GM18505 (cell line): ENCODE results near the gene ALOX5.
A peak's percentile ranks its signal among the peaks of the same experiment; 100 is the strongest.
"Not testable (repeated sequence)": the region's sequence is repeated elsewhere in the genome, so short reads cannot be mapped to it uniquely, and the experiment has no call there.

Experiments used
- ATAC-seq: cut with Tn5 transposase; IDR thresholded peaks from one replicate; pipeline ENCODE4 v1.9.1; 2021; ENCODE audit not compliant: unreplicated experiment
- POLR2A ChIP-seq: IDR thresholded peaks from 4 replicates; pipeline ENCODE4 v1.6.1; 2011; ENCODE audit warnings: borderline replicate concordance; ENCODE audit not compliant: insufficient read depth, insufficient read length; ENCODE audit errors: extremely low read depth

The ALOX5 gene

DNA sequence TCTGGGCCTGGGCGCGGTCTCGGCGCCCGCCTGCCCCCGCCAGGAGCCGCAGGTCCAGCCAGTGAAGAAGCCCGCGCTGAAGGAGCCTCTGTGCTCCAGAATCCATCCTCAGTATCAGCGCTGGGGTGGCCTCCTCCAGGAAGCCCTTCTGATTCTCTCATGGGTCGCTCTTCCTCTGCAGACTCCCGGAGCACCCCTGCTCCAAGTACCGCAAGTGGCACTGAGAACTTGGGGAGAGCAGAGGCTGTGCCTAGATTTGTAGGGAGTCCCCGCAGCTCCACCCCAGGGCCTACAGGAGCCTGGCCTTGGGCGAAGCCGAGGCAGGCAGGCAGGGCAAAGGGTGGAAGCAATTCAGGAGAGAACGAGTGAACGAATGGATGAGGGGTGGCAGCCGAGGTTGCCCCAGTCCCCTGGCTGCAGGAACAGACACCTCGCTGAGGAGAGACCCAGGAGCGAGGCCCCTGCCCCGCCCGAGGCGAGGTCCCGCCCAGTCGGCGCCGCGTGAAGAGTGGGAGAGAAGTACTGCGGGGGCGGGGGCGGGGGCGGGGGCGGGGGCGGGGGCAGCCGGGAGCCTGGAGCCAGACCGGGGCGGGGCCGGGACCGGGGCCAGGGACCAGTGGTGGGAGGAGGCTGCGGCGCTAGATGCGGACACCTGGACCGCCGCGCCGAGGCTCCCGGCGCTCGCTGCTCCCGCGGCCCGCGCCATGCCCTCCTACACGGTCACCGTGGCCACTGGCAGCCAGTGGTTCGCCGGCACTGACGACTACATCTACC, at the start of gene ALOX5:
Gene ALOX5, plus strand, starts transcription at position 641 of the 774 bp plus-strand sequence. Its CDS starts 64 bp downstream, at position 705.
- peak; percentile 70 for TF ChIP-seq POLR2A
- peak; percentile 51 for ATAC-seq

- ATAC-seq: no peak
- no peak for TF ChIP-seq POLR2A
Measured at GRCh38 chr10:45325116-45325515, 48.9 kb upstream of the ALOX5 start.

DNA sequence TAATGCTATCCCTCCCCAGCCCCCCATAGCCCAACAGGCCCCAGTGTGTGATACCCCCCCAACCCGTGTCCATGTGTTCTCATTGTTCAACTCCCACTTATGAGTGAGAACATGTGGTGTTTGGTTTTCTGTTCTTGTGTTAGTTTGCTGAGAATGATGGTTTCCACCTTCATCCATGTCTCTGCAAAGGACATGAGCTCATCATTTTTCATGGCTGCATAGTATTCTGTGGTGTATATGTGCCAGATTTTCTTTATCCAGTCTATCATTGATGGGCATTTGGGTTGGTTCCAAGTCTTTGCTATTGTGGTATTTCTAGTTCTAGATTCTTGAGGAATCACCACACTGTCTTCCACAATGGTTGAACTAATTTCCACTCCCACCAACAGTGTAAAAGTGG, 47.2 kb upstream of the ALOX5 start:
- not testable (repeated sequence) for ATAC-seq

DNA sequence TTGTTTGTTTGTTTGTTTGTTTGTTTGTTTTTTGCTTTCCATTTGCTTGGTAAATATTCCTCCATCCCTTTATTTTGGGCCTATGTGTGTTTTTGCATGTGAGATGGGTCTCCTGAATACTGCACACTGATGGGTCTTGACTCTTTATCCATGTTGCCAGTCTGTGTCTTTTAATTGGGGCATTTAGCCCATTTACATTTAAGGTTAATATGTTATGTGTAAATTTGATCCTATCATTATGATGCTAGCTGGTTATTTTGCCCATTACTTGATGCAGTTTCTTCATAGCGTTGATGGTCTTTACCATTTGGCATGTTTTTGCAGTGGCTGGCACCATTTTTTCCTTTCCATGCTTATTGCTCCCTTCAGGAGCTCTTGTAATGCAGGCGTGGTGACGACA, 42.2 kb upstream of the ALOX5 start:
- not testable (repeated sequence) for ATAC-seq

GRCh38 chr10:45339894-45340293, 34.1 kb upstream of the ALOX5 start:
- TF ChIP-seq POLR2A: no peak
- no peak for ATAC-seq

DNA sequence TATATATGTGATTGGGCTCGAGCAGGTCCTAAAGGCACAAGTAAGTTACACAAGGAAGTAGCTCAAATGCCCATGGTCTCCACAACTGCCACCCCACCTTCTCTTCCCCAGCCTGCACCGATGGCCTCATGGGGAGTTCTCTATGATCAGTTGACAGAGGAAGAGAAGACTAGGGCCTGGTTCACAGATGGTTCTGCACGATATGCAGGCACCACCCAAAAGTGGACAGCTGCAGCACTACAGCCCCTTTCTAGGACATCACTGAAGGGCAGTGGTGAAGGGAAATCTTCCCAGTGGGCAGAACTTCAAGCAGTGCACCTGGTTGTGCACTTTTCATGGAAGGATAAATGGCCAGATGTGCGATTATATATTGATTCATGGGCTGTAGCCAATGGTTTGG, 33.6 kb upstream of the ALOX5 start:
- not testable (repeated sequence) for ATAC-seq

DNA sequence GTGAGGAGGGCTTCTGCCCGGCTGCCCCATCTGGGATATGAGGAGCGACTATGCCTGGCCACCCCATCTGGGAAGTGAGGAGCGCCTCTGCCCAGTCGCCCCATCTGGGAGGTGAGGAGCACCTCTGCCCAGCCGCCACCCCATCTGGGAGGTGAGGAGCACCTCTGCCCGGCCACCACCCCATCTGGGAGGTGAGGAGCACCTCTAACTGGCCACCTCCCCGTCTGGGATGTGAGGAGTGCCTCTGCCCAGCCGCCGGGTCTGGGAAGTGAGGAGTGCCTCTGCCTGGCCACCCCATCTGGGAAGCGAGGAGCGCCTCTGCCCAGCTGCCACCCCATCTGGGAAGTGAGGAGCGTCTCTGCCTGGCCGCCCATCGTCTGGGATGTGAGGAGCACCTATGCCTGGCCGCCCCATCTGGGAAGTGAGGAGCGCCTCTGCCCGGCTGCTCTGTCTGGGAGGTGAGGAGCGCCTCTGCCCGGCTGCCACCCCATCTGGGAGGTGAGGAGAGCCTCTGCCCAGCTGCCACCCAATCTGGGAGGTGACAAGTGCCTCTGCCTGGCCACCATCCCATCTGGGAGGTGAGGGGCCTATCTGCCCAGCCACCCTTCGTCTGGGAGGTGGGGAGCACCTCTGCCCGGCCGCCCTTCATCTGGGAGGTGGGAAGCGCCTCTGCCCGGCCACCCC, 27.2 kb upstream of the ALOX5 start:
- not testable (repeated sequence) for ATAC-seq

- not testable (repeated sequence) for ATAC-seq
Measured at GRCh38 chr10:45347464-45347863, 26.6 kb upstream of the ALOX5 start.

DNA sequence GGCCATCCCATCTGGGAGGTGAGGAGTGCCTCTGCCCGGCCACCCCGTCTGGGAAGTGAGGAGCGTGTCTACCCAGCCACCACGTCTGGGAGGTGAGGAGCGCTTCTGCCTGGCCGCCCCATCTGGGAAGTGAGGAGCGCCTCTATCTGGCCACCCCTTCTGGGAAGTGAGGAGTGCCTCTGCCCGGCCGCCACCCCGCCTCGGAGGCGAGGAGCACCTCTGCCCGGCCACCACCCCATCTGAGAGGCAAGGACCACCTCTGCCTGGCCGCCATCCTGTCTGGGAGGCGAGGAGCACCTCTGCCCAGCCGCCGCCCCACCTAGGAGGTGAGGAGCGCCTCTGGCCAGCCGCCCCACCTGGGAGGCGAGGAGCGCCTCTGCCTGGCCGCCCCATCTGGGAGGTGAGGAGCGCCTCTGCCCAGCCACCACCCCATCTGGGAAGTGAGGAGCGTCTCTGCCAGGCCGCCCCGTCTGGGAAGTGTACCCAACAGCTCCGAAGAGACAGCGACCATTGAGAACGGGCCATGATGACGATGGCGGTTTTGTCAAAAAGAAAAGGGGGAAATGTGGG, 25.7 kb upstream of the ALOX5 start:
- not testable (repeated sequence) for ATAC-seq

GRCh38 chr10:45353186-45353585, 20.8 kb upstream of the ALOX5 start:
- ATAC-seq: peak; percentile 68
- TF ChIP-seq POLR2A: no peak

- TF ChIP-seq POLR2A: no peak
- ATAC-seq: no peak
Measured at GRCh38 chr10:45354261-45354660, 19.8 kb upstream of the ALOX5 start.

GRCh38 chr10:45355494-45355893, 18.5 kb upstream of the ALOX5 start:
- ATAC-seq: no peak
- no peak for TF ChIP-seq POLR2A

GRCh38 chr10:45358961-45359360, 15.1 kb upstream of the ALOX5 start:
- ATAC-seq: not testable (repeated sequence)

- ATAC-seq: not testable (repeated sequence)
Measured at GRCh38 chr10:45361983-45362799, 11.8 kb upstream of the ALOX5 start.

- not testable (repeated sequence) for ATAC-seq
Measured at GRCh38 chr10:45367643-45368042, 6.4 kb upstream of the ALOX5 start.
